ENCODE results near the gene LPP.

- TF ChIP-seq NR3C1 (IDR thresholded peaks at IDR 0.05) = no peak
- no peak for TF ChIP-seq CTCF (IDR thresholded peaks at IDR 0.05)
- no peak for TF ChIP-seq TP53 (CRISPR knock-in tag; IDR thresholded peaks at IDR 0.05)
- TF ChIP-seq ZFP36 (IDR thresholded peaks at IDR 0.05; ENCODE audit: borderline replicate concordance, partially characterized antibody) = no peak
Observed at GRCh38 chr3:188196232-188196990, 42.5 kb downstream of the LPP start.
